DOHH2 (cell line): ENCODE data around the gene PRDM10.

Source experiments
- H3F3A ChIP-seq: fragments of 200-600 bp; sonication (generic), shearing (Covaris generic); 2 replicates; pipeline ENCODE4 v1.6.0; 2016; ENCODE audit warnings: antibody characterized with exemption, mild to moderate bottlenecking; ENCODE audit not compliant: control insufficient read depth, insufficient read depth
- H3K27ac ChIP-seq: fragments of 200-600 bp; sonication (generic); 2 replicates; pipeline ENCODE4 v1.5.1; 2014; ENCODE audit warnings: low read depth, mild to moderate bottlenecking, low read length, moderate library complexity
- H3K27me3 ChIP-seq: fragments of 200-600 bp; sonication (generic); 2 replicates; pipeline ENCODE4 v1.6.1; 2014; ENCODE audit warnings: mild to moderate bottlenecking, low read length, mixed read lengths; ENCODE audit not compliant: control insufficient read depth
- H3K36me3 ChIP-seq: fragments of 200-600 bp; sonication (generic); 2 replicates; pipeline ENCODE4 v1.6.1; 2014; ENCODE audit warnings: mild to moderate bottlenecking, low read length, moderate library complexity, mixed read lengths; ENCODE audit not compliant: control insufficient read depth
- H3K4me1 ChIP-seq: fragments of 200-600 bp; sonication (generic); 2 replicates; pipeline ENCODE4 v1.6.1; 2014; ENCODE audit warnings: mild to moderate bottlenecking, low read length, mixed read lengths; ENCODE audit not compliant: control insufficient read depth
- H3K4me2 ChIP-seq: fragments of 200-600 bp; sonication (generic); 2 replicates; pipeline ENCODE4 v1.6.0; 2014; ENCODE audit warnings: mild to moderate bottlenecking, low read length, moderate library complexity
- H3K4me3 ChIP-seq: fragments of 200-600 bp; sonication (generic); 2 replicates; pipeline ENCODE4 v1.5.1; 2014; ENCODE audit warnings: mild to moderate bottlenecking, low read length, mixed read lengths
- H3K79me2 ChIP-seq: fragments of 200-600 bp; sonication (generic); 2 replicates; pipeline ENCODE4 v1.6.1; 2014; ENCODE audit warnings: mild to moderate bottlenecking, low read length, mixed read lengths; ENCODE audit not compliant: control insufficient read depth
- H3K9me2 ChIP-seq: fragments of 200-600 bp; sonication (generic); replicated peaks from 2 replicates; pipeline ENCODE4 v1.6.1; 2014; ENCODE audit warnings: mild to moderate bottlenecking, low read length, mixed read lengths; ENCODE audit not compliant: control insufficient read depth
- H3K9me3 ChIP-seq: fragments of 200-600 bp; sonication (generic); 2 replicates; pipeline ENCODE4 v1.6.1; 2014; ENCODE audit warnings: antibody characterized with exemption, low read length, mixed read lengths; ENCODE audit not compliant: control insufficient read depth, insufficient read depth
- H4K20me1 ChIP-seq: fragments of 200-600 bp; sonication (generic); 2 replicates; pipeline ENCODE4 v1.6.0; 2014; ENCODE audit warnings: low read depth, mild to moderate bottlenecking, antibody characterized with exemption, low read length, moderate library complexity; ENCODE audit not compliant: control insufficient read depth, insufficient read depth
- EZH2phosphoT487 ChIP-seq: fragments of 200-600 bp; sonication (generic); IDR thresholded peaks from 2 replicates; pipeline ENCODE4 v1.6.1; 2017; ENCODE audit warnings: borderline replicate concordance, mild to moderate bottlenecking, antibody characterized with exemption, low read length, moderate library complexity, mixed read lengths
- TF ChIP-seq, protein P1 (sequence below): fragments of 200-600 bp; sonication (generic); IDR thresholded peaks from one replicate; pipeline ENCODE4 v1.5.1; 2014; ENCODE audit warnings: antibody characterized with exemption, mild to moderate bottlenecking, low read depth, low read length; ENCODE audit not compliant: poor library complexity, severe bottlenecking

The PRDM10 gene

DNA sequence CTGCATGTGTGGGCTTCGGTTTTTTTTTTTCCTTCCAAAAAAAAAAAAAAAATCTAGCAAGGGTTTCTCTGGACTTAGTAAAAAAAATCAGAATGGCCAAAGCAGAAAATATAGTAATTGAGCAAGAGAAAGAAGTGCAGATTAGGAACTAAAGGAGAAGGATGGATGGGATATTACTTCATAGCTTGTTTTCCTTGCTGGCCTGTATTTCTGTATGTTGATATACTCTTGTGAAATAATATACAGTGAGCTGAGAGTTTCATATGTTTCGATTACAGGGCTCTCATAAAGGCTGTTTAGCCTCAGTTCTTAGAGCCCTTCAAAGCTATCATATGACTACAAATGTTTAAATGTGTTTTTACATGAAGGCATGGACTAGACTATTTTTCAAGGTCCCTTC lies 72.9 kb downstream of the PRDM10 start:
- no peak for TF ChIP-seq EZH2phosphoT487
- TF ChIP-seq, protein P1, sequence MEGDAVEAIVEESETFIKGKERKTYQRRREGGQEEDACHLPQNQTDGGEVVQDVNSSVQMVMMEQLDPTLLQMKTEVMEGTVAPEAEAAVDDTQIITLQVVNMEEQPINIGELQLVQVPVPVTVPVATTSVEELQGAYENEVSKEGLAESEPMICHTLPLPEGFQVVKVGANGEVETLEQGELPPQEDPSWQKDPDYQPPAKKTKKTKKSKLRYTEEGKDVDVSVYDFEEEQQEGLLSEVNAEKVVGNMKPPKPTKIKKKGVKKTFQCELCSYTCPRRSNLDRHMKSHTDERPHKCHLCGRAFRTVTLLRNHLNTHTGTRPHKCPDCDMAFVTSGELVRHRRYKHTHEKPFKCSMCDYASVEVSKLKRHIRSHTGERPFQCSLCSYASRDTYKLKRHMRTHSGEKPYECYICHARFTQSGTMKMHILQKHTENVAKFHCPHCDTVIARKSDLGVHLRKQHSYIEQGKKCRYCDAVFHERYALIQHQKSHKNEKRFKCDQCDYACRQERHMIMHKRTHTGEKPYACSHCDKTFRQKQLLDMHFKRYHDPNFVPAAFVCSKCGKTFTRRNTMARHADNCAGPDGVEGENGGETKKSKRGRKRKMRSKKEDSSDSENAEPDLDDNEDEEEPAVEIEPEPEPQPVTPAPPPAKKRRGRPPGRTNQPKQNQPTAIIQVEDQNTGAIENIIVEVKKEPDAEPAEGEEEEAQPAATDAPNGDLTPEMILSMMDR, result no peak
- H3K27me3 ChIP-seq, result no peaks in the 10 kb centered on the region
- H3K4me3 ChIP-seq, result no peak overlapping the region
- H3K27ac ChIP-seq, result no peak overlapping the region
- H3K4me1 ChIP-seq, result peaks cover 3% of the 10 kb centered on the region; the same call in 1 of the 2 replicates
- H3K36me3 ChIP-seq, result peaks cover 92% of the 10 kb centered on the region
- no peaks in the 10 kb centered on the region for H3K9me2 ChIP-seq
- H3K79me2 ChIP-seq, result no peaks in the 10 kb centered on the region
- peaks cover 11% of the 10 kb centered on the region for H3F3A ChIP-seq
- H3K9me3 ChIP-seq, result no peaks in the 10 kb centered on the region
- H4K20me1 ChIP-seq, result no peaks in the 10 kb centered on the region
- H3K4me2 ChIP-seq, result no peak overlapping the region

DNA sequence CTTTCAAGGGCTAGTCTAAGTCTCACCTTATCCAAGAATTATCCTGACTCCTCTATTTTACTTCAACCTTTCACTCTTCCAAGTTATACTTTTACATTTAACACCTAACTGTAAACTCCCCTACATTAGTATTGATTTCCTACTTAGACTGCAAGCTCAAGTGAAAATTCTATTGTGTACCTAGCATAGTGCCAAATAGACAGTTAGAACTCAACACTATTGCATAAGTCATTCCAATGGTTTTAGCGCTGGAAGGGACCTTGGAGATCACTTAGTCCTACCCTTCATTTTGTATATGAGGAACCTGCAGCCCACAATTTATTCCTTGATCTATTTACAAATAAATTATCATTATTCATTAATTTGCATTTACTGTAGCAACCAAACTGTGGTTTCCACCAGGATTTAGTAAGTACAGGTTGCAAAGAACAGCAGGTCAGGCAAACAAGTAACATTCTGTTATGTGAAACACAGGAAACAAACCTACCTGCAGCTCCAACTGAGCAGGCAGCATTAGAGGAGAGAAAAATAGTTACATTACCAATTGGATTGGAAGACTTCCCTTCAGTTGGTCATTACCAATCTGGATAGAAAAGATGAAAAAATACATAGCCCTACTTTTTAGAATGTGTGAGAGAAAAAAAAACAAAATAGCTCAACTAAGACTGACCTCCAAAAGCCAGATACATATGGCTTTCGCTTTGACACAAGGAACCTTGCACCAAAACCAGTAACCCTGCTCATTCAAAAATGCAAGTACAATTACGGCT lies 73.5 kb downstream of the PRDM10 start:
- TF ChIP-seq, protein P1, result no peak
- no peak for TF ChIP-seq EZH2phosphoT487
- peaks cover 92% of the 10 kb centered on the region for H3K36me3 ChIP-seq
- no peaks in the 10 kb centered on the region for H3K9me3 ChIP-seq
- no peaks in the 10 kb centered on the region for H4K20me1 ChIP-seq
- H3F3A ChIP-seq, result peaks cover 16% of the 10 kb centered on the region
- peaks cover 3% of the 10 kb centered on the region; the same call in 1 of the 2 replicates for H3K4me1 ChIP-seq
- no peak overlapping the region for H3K4me3 ChIP-seq
- no peaks in the 10 kb centered on the region for H3K27me3 ChIP-seq
- no peaks in the 10 kb centered on the region for H3K79me2 ChIP-seq
- H3K4me2 ChIP-seq, result no peak overlapping the region
- no peak overlapping the region for H3K27ac ChIP-seq
- no peaks in the 10 kb centered on the region for H3K9me2 ChIP-seq

DNA sequence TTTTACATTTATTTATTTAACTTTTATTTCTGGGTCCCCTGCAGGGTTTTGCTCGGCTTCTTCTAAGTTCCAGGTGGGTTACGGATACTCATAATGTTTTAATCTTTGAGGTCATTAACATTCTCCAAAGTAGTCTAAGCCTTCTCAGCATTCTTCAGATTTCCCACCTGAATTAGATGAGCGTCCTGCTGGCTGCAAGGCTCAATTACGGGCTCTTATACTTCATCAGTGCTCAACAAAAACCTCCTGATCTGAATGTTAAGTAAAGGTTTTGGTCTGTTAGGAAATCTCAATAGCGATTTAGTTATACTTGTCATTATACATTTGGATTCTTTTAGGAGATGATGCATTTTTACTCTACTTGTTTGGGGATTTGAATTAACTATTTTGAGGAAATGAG lies 80.0 kb downstream of the PRDM10 start:
- Histone ChIP-seq H3K4me2 (no peak overlapping the region), H3K36me3 (peaks cover 91% of the 10 kb centered on the region), H4K20me1 (no peaks in the 10 kb centered on the region)

More for the DNA sequence above, 80.0 kb downstream of the PRDM10 start:
- Histone ChIP-seq H3K4me1 (peaks cover 13% of the 10 kb centered on the region), H3K79me2 (no peaks in the 10 kb centered on the region), H3F3A (peaks cover 24% of the 10 kb centered on the region), H3K9me3 (no peaks in the 10 kb centered on the region), H3K27ac (no peak overlapping the region), H3K4me3 (no peak overlapping the region), H3K27me3 (no peaks in the 10 kb centered on the region), H3K9me2 (no peaks in the 10 kb centered on the region)
- no peak for TF ChIP-seq EZH2phosphoT487
- TF ChIP-seq, protein P1, result no peak
